Measurements from ENCODE around the gene ZBTB32.
"Not testable (repeated sequence)": the region's sequence is repeated elsewhere in the genome, so short reads cannot be mapped to it uniquely, and the experiment has no call there.

Gene ZBTB32

GRCh38 chr19:35720648-35721047, 16.3 kb downstream of the ZBTB32 start:
- DNase-seq = no peak

- no peak for DNase-seq
These were observed 17.0 kb downstream of the ZBTB32 start for GRCh38 chr19:35721374-35721773.

GRCh38 chr19:35722461-35722860, 18.1 kb downstream of the ZBTB32 start:
- DNase-seq = no peak

- no peak for DNase-seq
These were observed 18.5 kb downstream of the ZBTB32 start for GRCh38 chr19:35722897-35723296.

GRCh38 chr19:35723671-35724070, 19.3 kb downstream of the ZBTB32 start:
- DNase-seq = no peak

- DNase-seq = not testable (repeated sequence)
These were observed 19.8 kb downstream of the ZBTB32 start for GRCh38 chr19:35724132-35724531.

- no peak for DNase-seq
These were observed 20.2 kb downstream of the ZBTB32 start for GRCh38 chr19:35724560-35724959.

- no peak for DNase-seq
These were observed 21.0 kb downstream of the ZBTB32 start for GRCh38 chr19:35725216-35725861.

GRCh38 chr19:35727053-35727955, 22.9 kb downstream of the ZBTB32 start:
- DNase-seq = no peak

- DNase-seq = no peak
These were observed 23.8 kb downstream of the ZBTB32 start for GRCh38 chr19:35727956-35728706.

GRCh38 chr19:35729021-35729420, 24.7 kb downstream of the ZBTB32 start:
- DNase-seq = no peak

GRCh38 chr19:35729763-35730162, 25.4 kb downstream of the ZBTB32 start:
- no peak for DNase-seq

GRCh38 chr19:35730326-35730725, 26.0 kb downstream of the ZBTB32 start:
- DNase-seq = no peak

- DNase-seq = no peak
These were observed 27.0 kb downstream of the ZBTB32 start for GRCh38 chr19:35731353-35731752.

- no peak for DNase-seq
These were observed 27.5 kb downstream of the ZBTB32 start for GRCh38 chr19:35731779-35732405.

GRCh38 chr19:35732540-35733179, 28.3 kb downstream of the ZBTB32 start:
- no peak for DNase-seq

- DNase-seq = no peak
These were observed 29.1 kb downstream of the ZBTB32 start for GRCh38 chr19:35733180-35734125.

- DNase-seq = no peak
These were observed 29.9 kb downstream of the ZBTB32 start for GRCh38 chr19:35734273-35734672.

- DNase-seq = no peak
These were observed 30.5 kb downstream of the ZBTB32 start for GRCh38 chr19:35734889-35735288.

GRCh38 chr19:35736913-35737886, 32.8 kb downstream of the ZBTB32 start:
- DNase-seq = no peak

Data from hematopoietic multipotent progenitor cell treated with erythropoietin and hydrocortisone succinate and interleukin-3 and kit ligand, for 4 days (in vitro differentiated cells).